Epithelial cell of proximal tubule (primary cell): Measurements from ENCODE around the gene IRS1. TPM values are rescaled to one million over a fixed set of nuclear protein-coding genes. Genes with fewer than 3 reads are reported as not detected.
A peak's percentile ranks its signal among the peaks of the same experiment; 100 is the strongest.

Experiments used
- DNase-seq: peaks from one replicate; pipeline ENCODE4 v3.0.0-alpha.2; 2011; ENCODE audit warnings: low read depth
- H3K4me3 ChIP-seq: 2 replicates; pipeline ENCODE4 v1.5.1; 2011; ENCODE audit warnings: low read depth, mild to moderate bottlenecking, low read length
- CTCF ChIP-seq: conservative IDR thresholded peaks from 2 replicates; pipeline ENCODE4 v1.5.1; 2012; ENCODE audit warnings: low read depth, mild to moderate bottlenecking, low read length
- total RNA-seq: library from RNA; depleted of rRNA; stranded (reverse); fragments of >200 nt; gene quantifications from 2 replicates; pipeline ENCODE4 v1.2.3, GENCODE V29; 2015

Gene IRS1
- total RNA-seq, 1 donor from 2014 or later: 13.0 TPM

- peak overlapping the region; percentile 62 for H3K4me3 ChIP-seq
- DNase-seq: no peak
- peak; percentile 24 for TF ChIP-seq CTCF
Observed at GRCh38 chr2:226798422-226799210, 1.0 kb downstream of the IRS1 start.

- no peak for DNase-seq
- no peak for TF ChIP-seq CTCF
- H3K4me3 ChIP-seq: peak overlapping the region; percentile 62
Observed at GRCh38 chr2:226797989-226798421, 1.6 kb downstream of the IRS1 start.

- no peak for DNase-seq
- TF ChIP-seq CTCF: no peak
- peak overlapping the region; percentile 69 for H3K4me3 ChIP-seq
Observed at GRCh38 chr2:226797289-226797988, 2.2 kb downstream of the IRS1 start.

GRCh38 chr2:226796840-226797288, 2.8 kb downstream of the IRS1 start:
- DNase-seq: no peak
- H3K4me3 ChIP-seq: peak overlapping the region; percentile 69
- peak; percentile 56 for TF ChIP-seq CTCF

- DNase-seq: no peak
- TF ChIP-seq CTCF: no peak
- H3K4me3 ChIP-seq: peak overlapping the region; percentile 69
Observed at GRCh38 chr2:226796012-226796839, 3.4 kb downstream of the IRS1 start.

GRCh38 chr2:226795281-226796011, 4.2 kb downstream of the IRS1 start:
- TF ChIP-seq CTCF: no peak
- H3K4me3 ChIP-seq: peak overlapping the region; percentile 69
- DNase-seq: no peak
